Epidermal melanocyte (primary cell): ENCODE data around the gene TNS3.

Experiments used
- DNase-seq: peaks from one replicate; pipeline ENCODE4 v3.0.0; 2011; ENCODE audit warnings: low spot score; ENCODE audit not compliant: insufficient read length

The TNS3 gene

GRCh38 chr7:47526466-47526865 is 55.4 kb downstream of the TNS3 start:
- DNase-seq = no peak

- DNase-seq = no peak
Observed at GRCh38 chr7:47525066-47525623, 56.8 kb downstream of the TNS3 start.

GRCh38 chr7:47523401-47523800 is 58.5 kb downstream of the TNS3 start:
- DNase-seq = no peak

- no peak for DNase-seq
Observed at GRCh38 chr7:47521816-47522561, 59.9 kb downstream of the TNS3 start.

- DNase-seq = no peak
Observed at GRCh38 chr7:47521011-47521795, 60.7 kb downstream of the TNS3 start.

GRCh38 chr7:47520406-47520805 is 61.5 kb downstream of the TNS3 start:
- DNase-seq = peak; percentile 78

GRCh38 chr7:47518827-47519226 is 63.1 kb downstream of the TNS3 start:
- DNase-seq = no peak

- no peak for DNase-seq
Observed at GRCh38 chr7:47517821-47518480, 64.0 kb downstream of the TNS3 start.

GRCh38 chr7:47516985-47517600 is 64.8 kb downstream of the TNS3 start:
- no peak for DNase-seq

GRCh38 chr7:47516386-47516785 is 65.5 kb downstream of the TNS3 start:
- no peak for DNase-seq

GRCh38 chr7:47515305-47515834 is 66.5 kb downstream of the TNS3 start:
- no peak for DNase-seq

- no peak for DNase-seq
Observed at GRCh38 chr7:47514818-47515217, 67.1 kb downstream of the TNS3 start.

GRCh38 chr7:47514367-47514766 is 67.5 kb downstream of the TNS3 start:
- DNase-seq = no peak

- DNase-seq = no peak
Observed at GRCh38 chr7:47513741-47514241, 68.1 kb downstream of the TNS3 start.

GRCh38 chr7:47512481-47513176 is 69.3 kb downstream of the TNS3 start:
- DNase-seq = no peak

GRCh38 chr7:47511699-47512370 is 70.1 kb downstream of the TNS3 start:
- DNase-seq = no peak

GRCh38 chr7:47510786-47511185 is 71.1 kb downstream of the TNS3 start:
- DNase-seq = no peak

GRCh38 chr7:47510192-47510591 is 71.7 kb downstream of the TNS3 start:
- DNase-seq = no peak

GRCh38 chr7:47509571-47509970 is 72.3 kb downstream of the TNS3 start:
- DNase-seq = no peak
